Esophagus muscularis mucosa (tissue), 4 donors: Measurements from ENCODE around the gene MAD1L1.

Source experiments
- EP300 ChIP-seq: sonication (generic); formaldehyde crosslinking; IDR thresholded peaks from one replicate; pipeline ENCODE4 v1.6.1; 2017; ENCODE audit warnings: antibody characterized with exemption
- POLR2A ChIP-seq: fragments of 450-650 bp; IDR thresholded peaks from one replicate; pipeline ENCODE4 v1.6.1; 2017; ENCODE audit warnings: antibody characterized with exemption, moderate library complexity, mild to moderate bottlenecking, low read depth
- TF ChIP-seq, protein P1 (sequence below), 3 experiments: fragments of 200-600 bp in 2 of 3; fragments of 450-650 bp in 1 of 3; sonication (generic) in 2 of 3; IDR thresholded peaks; one replicate each; pipeline ENCODE4 v1.5.1; 2017 to 2019; ENCODE audit warnings: antibody characterized with exemption in 3 of 3, mild to moderate bottlenecking in 2 of 3, moderate library complexity in 1 of 3

GRCh38 chr7:2105917-2106316, 126.8 kb downstream of the MAD1L1 start:
- TF ChIP-seq, protein P1, sequence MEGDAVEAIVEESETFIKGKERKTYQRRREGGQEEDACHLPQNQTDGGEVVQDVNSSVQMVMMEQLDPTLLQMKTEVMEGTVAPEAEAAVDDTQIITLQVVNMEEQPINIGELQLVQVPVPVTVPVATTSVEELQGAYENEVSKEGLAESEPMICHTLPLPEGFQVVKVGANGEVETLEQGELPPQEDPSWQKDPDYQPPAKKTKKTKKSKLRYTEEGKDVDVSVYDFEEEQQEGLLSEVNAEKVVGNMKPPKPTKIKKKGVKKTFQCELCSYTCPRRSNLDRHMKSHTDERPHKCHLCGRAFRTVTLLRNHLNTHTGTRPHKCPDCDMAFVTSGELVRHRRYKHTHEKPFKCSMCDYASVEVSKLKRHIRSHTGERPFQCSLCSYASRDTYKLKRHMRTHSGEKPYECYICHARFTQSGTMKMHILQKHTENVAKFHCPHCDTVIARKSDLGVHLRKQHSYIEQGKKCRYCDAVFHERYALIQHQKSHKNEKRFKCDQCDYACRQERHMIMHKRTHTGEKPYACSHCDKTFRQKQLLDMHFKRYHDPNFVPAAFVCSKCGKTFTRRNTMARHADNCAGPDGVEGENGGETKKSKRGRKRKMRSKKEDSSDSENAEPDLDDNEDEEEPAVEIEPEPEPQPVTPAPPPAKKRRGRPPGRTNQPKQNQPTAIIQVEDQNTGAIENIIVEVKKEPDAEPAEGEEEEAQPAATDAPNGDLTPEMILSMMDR (IDR thresholded peaks at IDR 0.05), result no peak
- TF ChIP-seq EP300 (no peak), POLR2A (no peak)
